ENCODE results near the gene NEDD4L.
A peak's percentile ranks its signal among the peaks of the same experiment; 100 is the strongest.

NEDD4L gene

DNA sequence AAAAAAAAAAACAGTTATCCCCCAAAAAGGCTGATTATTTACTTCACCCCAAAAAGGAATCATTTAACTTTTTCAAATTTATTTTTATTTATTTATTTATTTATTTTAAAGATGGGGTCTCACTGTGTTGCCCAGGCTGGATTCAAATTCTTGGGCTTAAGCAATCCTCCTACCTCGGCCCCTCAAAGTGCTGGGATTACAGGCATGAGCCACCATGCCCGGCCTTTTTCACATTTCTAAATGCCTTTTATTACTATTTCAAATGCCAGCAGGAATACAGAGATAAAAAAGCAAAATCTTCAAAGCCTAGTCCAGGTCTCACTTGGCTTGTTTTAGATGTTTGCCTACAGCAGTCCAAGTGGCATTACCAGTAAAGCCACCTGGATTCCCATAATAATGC, 345.7 kb downstream of the NEDD4L start:
- no peak for DNase-seq

GRCh38 chr18:58390399-58390798, 346.4 kb downstream of the NEDD4L start:
- DNase-seq: no peak

DNA sequence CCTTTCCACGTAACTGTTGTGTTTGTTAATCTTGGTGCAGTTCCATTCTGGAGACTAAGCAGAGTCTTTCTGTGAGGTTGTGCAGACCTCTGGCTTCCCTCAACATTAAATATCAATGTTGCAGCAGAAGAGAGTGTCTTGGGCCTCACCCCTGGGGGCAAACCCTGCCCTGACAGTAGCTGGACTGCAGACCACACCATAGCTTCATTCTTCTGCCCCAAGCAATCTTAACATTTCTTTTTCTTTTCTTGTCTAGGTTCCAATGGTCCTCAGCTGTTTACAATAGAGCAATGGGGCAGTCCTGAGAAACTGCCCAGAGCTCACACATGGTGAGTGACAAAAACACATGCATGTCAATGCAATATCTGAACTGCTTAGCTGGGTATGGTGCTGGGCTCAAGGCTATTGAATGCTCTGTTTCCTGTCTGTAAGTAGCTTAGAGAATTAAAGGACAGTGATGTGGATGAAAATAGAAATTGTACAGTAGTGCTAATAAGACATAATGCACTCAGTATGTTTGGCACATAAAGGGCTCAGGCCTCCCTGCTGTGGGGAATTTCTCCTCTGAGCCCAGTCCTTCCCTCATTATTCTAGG, 347.3 kb downstream of the NEDD4L start:
- DNase-seq: peak; percentile 26

GRCh38 chr18:58391932-58392323, 347.9 kb downstream of the NEDD4L start:
- DNase-seq: no peak

- DNase-seq: no peak
These were observed 348.4 kb downstream of the NEDD4L start for GRCh38 chr18:58392324-58393000.

DNA sequence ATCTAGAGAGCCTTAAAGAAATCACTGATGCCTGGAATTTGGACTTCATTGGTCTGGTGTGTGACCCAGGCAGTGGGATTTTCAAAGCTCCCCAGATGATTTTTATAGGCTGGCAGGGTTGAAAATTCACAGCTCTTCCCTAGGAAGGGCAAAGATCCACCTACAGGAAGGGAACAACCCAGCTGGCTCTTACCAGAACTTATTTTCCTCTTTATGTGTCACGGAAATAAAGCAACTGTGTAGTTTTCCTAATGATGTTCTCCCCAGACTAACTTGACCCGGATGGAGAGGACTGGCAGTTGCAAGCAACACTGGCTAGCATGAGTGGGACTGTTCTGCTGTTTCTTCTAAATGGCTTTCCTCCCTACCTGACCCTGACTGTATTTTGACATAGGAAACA, 349.3 kb downstream of the NEDD4L start:
- no peak for DNase-seq

- no peak for DNase-seq
These were observed 350.0 kb downstream of the NEDD4L start for GRCh38 chr18:58394046-58394445.

- no peak for DNase-seq
These were observed 350.8 kb downstream of the NEDD4L start for GRCh38 chr18:58394602-58395425.

DNA sequence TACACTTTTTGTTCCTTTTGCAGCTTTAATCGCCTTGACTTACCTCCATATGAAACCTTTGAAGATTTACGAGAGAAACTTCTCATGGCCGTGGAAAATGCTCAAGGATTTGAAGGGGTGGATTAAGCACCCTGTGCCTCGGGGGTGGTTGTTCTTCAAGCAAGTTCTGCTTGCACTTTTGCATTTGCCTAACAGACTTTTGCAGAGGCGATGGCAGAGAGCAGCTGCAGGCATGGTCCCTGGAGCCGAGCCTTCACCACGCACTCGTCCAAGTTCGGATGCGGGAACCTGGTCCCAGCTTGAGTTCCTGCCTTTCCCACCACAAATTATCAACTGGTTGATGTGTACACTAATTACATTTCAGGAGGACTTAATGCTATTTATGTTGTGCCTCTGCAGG, 352.1 kb downstream of the NEDD4L start:
- DNase-seq: no peak

DNA sequence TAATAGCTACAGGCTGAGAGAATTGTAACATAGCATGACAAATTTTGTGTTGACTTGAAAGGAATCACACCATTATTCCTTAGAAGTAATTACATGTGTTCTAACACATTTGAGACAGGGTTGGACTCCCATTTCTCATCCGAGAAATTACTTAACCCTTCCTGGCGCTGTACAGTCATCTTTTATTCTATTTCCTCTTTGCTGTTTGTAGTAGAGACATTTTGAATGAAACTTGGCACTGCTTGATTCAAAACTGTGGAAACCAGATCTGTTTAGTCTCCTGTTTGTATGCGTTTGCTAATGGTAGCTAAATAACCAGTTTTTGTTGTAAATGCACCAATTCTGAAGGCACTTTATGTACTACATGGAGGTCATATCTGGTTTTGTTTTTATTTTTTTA, 352.9 kb downstream of the NEDD4L start:
- no peak for DNase-seq

- DNase-seq: no peak
These were observed 353.5 kb downstream of the NEDD4L start for GRCh38 chr18:58397385-58398132.

DNA sequence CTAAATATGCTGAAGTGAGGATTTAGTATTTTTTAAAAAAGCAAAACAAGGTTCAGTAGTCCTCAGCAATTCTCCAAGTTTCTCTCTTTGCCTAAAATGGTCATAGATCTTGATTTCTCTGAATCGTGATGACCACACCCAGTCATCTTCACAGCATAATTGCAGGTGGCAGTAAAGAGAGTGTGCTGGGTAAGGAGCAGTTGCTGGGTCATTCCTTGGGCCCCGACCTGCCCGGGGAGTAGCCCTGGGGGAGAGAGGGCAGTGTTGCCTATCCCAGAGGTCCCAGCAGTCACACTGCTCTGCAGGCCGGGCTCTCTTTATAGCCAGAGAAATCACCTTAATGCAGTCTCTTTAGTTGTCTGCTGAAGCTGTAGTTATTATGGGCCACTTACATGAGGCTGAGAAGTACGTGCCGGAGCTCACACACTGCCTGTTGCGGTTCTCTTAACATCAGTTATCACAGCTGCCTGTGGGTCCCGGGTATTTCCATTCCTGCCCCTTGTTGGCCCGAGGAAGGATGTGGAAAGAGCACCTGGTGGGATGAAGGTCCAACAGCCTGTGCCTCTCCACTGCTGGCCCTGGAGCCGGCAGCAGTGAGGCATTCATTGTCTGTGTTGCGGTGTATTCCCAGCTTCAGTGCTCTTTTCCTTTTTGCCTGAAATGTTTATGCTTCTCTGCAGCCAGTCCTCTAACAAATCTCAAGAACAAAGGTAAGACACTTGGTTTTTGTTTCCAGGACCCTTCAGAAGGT, 354.8 kb downstream of the NEDD4L start:
- DNase-seq: no peak

DNA sequence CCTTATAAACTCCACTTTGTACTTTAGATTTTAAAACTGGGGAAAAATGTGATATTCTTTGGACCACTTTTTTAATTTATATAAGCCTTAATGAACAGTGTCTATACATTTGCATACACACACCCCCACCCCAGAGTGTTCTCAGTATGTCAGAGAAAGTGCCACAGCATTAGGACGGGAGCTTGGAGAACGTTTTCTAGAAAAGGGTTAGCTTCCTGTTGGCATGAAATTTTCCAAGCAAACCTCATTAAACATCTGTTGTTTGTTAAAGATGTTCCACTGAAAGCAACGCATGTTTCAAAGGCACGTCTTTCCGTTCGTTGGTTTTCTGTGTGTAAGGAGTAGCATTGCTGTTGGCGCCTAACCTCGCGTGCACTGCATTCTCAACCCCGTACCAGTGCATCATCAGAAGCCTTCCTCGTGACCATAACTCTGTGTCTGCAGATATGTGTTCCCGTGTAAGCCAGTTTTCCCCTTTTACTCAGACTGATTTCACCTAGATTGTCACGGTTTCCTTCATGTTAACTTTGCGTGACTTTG, 356.4 kb downstream of the NEDD4L start:
- DNase-seq: no peak

DNA sequence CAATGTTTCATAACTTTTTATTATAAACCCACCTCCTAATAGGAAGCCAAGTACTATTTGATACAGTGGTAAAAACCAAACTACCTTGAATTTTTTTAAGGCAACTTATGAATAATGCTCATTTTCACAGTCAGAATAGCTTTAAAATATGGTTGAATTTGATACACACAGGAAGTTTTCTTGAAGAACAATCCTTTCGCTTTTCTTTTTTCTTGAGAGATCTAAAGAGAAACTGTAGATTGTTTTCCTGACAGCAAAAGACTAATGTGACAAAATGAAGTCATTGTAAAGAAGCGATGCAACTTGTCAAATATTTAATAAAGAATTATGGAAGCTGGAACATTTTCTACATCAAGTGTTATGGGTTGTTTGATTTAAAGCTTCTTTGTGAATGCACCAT, 357.2 kb downstream of the NEDD4L start:
- DNase-seq: no peak

- peak; percentile 81 for DNase-seq
These were observed 358.2 kb downstream of the NEDD4L start for GRCh38 chr18:58402247-58402646.

DNA sequence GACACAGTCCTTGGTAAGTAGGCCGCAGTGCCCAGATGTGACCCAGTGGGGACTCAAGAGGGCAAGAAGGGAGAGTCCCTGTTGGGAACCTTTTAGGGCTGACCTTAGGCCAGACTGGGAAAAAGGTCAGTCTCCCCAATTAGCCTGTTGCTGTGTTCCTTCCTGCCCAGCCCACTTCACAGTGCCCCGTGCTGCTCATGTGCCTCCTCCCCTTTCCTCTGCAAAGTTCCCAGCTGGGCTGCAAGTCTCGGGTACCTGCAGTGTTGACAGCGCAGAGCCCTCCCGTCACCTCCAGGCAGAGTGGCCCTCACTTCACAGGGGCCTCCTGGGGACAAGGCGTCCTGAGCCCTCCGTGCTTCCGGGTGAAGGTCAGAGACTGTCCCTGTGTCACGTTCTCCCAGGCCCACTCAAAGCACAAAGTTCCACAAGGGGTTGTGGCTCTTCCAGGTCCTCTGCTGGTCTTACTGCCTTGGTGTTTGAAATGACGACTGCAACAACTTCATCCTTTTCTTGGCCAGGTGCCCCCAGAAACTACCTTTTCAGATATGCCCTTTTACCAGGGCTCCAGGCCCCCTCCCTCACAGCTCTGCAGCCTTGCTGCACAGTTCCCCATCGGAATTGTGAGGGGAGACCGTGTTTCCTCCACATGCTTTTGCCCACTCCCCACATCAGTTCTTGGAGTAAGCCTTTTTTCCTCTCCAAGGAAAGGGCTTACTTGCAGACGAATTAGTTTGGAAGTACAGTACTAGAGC, 359.1 kb downstream of the NEDD4L start:
- no peak for DNase-seq

DNA sequence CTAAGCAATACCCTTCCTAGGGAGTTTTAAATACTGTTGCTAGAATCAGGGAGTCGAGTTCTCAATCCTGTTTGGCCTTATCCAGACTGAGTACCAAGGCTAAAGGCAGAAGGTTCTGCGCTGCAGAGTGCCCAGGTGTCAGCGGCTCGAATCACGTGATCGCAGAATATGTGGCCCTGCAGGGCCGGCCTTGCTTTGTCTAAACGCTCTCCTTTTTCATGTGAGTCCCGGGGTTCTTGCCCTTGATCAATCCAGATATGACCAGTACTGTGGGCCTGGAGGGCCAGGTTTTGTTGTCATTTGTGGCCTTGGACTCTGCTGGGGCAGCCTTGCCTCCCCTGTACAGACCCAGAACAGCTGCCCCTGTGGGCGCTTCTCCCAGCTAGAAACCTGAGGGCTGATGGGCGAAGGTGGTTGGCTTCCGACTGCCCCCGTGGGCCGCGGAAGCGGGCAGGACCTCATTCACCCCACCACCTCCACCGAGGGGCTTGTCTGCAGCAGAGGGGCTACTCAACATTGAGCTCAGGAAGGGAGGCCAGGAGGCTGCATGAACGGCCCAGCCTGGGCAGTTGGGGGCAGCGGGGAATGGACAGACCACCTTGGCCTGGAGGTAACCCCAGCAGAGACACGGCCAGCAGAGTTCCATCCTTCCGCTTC, 359.9 kb downstream of the NEDD4L start:
- DNase-seq: no peak

DNA sequence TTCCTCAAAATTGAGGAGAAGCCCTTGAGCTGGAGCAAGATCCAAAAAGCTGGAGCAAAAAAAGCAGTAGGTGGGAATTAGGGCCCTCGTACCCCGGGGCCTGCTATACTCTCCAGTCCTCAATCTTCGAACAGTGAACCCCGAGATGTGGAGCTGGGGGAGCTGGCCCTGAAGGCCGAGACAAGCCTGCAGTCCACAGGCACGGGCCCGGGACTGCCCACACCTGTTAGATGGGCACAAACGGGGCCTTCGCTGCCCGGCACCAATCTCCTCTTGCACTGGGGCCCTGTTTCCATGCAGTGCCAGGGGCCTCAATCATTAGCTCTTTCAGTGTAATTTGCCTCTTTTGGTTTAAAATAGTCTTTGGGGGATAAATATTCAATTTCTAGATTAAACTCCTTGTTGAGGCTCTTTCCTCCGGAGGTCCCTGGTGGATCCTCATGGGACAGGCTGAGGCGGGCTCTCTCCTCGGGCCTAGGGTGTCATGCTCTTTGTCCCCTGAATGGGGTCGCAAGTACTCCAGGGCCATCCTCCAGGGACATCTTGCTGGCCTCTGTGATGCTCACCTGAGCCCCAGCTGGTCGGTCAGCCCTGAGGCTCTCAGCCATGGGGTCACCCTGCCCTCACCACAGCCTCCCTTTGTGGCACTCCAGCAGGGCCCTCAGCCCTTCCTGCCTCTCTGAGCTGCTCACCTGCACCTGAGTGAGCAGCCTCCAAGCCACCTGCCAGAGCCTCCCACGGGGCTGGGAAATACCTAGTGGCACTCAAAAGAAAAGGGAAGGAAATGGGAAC, 361.3 kb downstream of the NEDD4L start:
- peak; percentile 48 for DNase-seq

DNA sequence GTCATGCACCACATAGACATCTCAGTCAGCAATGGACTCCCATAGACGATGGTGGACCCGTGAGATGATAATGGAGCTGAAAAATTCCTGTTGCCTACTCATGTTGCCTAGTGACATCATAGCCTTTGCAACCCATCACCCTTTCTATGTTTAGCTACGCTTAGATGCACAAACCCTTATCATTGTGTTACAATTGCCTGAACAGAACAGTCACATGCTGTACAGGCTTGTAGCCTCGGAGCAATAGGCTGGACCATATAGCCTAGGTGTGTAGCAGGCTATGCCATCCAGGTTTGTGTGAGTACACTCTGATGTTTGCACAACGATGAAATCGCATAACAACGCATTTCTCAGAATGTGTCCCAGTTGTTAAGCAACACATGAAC, 363.2 kb downstream of the NEDD4L start:
- DNase-seq: no peak

Data from NCI-H146 (cell line).